Fibroblast of skin of left quadriceps (primary cell): ENCODE results near the gene SYNGR2.

Experiments
- DNase-seq, 2 experiments: peaks; one replicate each; pipeline ENCODE4 v3.0.0-alpha.2; 2013; ENCODE audit warnings: low read depth in 2 of 2

Gene SYNGR2, protein sequence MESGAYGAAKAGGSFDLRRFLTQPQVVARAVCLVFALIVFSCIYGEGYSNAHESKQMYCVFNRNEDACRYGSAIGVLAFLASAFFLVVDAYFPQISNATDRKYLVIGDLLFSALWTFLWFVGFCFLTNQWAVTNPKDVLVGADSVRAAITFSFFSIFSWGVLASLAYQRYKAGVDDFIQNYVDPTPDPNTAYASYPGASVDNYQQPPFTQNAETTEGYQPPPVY

DNA sequence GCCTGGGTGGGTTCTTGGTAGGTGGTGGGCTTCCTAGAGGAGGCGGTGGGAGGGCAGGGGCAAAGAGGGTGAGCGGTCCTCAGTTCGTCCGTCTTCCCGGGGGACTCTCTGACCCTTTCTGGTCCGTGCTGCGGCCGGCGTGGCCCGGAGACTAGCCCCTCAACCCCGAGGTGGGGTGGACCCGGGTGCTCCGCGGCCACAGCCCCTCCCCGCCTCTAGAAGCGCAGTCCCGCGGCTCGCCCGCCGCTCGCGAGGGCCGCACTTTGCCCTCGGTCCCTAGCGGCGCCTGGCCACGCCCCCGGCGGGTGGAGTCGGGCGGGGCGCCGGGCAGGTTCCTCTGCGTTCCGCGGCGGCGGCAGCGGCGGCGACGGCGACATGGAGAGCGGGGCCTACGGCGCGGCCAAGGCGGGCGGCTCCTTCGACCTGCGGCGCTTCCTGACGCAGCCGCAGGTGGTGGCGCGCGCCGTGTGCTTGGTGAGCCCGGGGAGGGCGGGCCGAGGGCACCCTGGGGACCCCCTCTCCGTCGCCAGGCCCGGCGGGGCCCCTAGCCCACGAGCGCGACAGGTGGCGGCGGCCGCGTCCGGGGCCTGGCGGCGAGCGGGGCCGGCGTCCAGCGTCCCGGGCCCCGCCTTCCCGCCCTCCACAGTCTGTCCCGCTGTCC lies at the start of gene SYNGR2:
TSS of gene SYNGR2 (plus strand) at position 340 of the 661 bp plus-strand sequence. CDS start at position 376, 36 bp downstream.
- peak in 1 of 2 experiments; percentile 13 for DNase-seq

- no peak for DNase-seq
Measured at GRCh38 chr17:78118801-78119241, 49.6 kb upstream of the SYNGR2 start.

DNA sequence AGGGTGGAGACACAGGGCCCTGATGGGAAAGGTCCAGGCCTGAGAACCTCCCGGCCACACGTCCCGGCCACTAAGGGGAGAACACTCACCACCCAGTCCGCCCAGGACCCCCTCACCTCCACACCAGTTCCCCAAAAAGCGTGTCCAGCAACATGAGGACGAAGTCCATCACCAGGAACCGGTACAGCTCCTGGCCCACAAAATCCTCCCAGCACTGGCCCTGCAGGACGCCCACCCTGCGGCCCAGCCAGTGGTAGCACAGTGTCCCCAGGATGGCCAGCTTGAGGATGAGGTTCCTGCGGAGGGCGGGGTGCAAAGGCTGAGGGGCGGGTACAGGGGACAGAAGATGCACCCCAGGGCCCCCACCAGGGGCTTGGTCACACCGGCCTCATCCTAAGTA lies 47.8 kb upstream of the SYNGR2 start:
- no peak for DNase-seq

DNA sequence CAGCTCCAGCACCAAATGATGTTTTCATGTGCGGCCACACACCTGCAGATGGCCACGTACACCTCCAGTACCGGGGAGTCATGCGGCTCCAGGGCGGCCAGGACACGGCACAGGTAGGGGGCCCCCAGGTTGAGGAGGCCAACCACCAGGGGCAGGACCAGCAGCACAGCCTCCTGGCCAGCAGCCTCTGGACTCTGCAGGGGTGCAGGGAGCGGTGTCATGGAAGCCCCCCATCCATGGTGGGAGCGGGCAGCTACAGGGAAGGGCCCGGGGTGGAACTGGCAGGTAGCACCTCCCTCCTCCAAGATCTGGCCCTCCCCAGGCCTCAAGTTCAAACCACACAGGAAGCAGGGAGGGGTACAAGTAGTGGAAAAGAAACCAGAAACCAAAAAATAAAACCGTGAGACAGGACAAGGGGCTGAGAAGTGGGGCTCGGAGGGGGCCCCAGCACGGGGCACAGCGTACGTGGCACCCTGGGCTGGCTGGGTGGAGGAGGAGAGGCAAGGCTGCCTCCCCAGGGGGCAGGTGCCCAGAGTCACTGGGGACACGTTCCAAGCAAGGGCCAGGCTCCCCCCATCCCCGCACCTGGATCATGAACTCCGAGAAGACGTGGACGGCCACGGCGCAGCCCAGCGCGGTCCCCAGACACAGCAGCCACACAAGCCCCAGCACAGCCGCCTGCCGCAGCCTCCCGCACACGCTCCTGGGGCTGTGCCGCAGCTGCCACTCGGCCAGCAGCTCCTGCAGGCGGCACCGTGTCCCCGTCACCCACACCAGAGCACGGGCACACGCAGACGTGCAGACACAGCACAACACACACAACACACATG lies 47.2 kb upstream of the SYNGR2 start:
- no peak for DNase-seq

GRCh38 chr17:78121801-78122215 lies 46.6 kb upstream of the SYNGR2 start:
- DNase-seq, result no peak

DNA sequence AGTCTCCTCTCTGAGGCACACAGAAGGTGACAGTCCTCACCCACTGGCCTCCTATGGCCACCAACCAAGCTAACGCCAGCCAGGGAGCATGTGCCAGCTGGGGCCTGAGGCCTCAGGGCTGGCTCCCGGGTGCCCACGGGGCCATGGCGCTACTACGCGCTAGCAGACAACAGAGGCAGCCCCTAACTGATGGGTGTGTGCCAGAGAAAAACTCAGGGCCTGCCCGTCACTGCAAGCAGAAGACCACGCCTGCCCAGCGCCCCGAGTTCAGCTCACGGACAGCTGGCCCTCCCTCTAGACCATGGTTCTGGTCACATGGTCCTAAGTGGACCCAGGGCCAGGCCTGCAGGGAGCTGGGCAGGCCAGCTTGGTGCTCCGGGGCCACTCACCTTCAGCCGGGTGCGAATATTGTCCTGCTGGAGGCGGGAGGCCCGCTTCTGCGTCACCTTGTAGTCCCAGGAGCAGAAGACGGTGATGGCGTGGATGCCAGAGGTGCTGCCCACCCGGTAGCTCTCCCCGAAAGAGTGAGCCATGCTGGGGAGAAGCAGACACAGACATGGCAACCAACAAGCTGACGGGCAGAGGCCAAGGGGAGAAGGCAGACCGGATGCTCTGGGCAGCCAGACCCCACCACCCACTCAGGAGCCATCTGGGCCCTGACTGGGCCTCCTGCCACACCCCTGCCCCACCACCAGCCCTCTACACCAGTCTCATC lies 46.0 kb upstream of the SYNGR2 start:
- DNase-seq, result no peak

GRCh38 chr17:78122931-78123249 lies 45.5 kb upstream of the SYNGR2 start:
- DNase-seq, result no peak

DNA sequence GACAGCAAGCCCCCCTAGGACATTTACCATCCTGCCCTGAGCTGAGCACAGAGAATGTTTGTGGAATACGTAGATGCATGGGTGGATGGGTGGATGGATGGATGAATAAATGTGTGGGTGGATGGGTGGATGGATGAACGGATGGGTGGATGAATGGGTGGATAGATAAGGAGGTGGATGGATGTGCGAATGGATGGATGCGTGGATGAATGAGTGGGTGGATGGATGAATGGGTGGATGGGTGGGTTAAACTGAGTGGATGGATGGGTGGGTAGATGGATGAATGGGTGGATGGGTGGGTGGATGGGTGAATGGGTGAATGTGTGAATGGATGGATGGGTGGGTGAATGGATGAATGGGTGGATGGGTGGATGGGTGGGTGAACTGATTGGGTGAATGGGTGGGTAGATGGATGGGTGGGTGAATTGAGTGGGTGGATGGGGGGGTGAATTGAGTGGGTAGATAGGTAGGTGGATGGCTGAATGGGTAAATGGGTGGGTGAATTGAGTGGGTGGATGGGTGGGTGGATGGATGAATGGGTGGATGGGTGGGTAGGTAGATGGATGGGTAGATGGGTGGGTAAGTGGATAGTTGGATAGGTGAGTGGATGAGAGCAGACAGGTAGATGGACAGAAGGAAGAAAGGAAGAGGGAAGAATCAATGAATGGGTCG lies 45.0 kb upstream of the SYNGR2 start:
- DNase-seq, result no peak

DNA sequence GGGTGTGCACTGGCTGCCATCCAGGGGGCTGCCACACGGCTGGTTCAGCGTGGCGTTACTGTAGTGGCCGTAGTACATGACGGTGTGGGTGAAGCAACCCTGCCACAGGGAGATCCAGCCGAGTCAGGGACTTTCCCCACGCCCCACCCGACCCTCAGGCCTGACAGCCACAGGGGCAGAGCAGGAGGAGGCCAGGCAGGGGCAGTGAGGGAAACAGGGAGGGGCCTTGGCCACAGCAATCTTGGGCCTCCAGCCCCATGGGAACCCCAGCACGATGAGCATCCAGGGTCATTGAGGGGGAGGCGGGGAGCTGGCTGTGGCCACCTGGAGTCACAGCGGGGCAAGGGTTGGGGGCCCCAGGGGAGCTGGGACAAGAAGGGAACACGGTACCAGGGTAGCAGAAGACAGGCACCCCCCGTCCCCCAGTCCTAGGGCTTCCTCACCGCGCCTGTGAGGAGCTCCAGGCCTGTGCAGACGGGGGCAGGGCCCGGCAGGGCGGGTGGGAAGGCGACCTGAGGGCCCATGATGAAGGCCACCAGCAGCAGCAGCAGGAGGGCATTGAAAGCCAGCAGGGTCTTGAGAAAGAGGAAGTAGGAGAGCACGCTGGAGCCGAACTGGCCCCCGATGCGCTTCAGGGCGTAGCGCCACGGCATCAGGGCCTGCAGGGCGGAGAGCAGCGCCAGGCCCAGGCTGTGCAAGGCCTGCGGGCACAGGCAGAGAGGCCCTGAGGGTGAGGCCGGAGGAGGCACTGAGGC lies 44.1 kb upstream of the SYNGR2 start:
- DNase-seq, result no peak

DNA sequence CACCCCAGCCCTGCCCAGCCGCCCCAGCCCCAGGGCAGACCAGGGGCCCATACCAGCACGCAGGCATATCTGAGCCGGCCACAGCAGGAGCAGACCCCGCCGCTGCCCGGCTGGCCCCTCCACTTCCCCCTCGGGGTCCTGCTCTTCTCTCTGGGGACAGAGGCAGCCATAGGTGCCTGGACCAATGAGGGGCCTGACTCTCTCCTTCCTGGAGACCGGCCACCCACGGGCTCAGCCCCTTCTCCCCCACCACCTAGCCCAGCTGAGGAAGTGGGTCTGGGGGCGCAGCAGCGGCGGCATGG lies 43.6 kb upstream of the SYNGR2 start:
- DNase-seq, result no peak

GRCh38 chr17:78125138-78125913 lies 43.1 kb upstream of the SYNGR2 start:
- no peak for DNase-seq

- DNase-seq, result no peak
Measured at GRCh38 chr17:78125976-78126894, 42.1 kb upstream of the SYNGR2 start.

- DNase-seq, result no peak
Measured at GRCh38 chr17:78126895-78127238, 41.5 kb upstream of the SYNGR2 start.

DNA sequence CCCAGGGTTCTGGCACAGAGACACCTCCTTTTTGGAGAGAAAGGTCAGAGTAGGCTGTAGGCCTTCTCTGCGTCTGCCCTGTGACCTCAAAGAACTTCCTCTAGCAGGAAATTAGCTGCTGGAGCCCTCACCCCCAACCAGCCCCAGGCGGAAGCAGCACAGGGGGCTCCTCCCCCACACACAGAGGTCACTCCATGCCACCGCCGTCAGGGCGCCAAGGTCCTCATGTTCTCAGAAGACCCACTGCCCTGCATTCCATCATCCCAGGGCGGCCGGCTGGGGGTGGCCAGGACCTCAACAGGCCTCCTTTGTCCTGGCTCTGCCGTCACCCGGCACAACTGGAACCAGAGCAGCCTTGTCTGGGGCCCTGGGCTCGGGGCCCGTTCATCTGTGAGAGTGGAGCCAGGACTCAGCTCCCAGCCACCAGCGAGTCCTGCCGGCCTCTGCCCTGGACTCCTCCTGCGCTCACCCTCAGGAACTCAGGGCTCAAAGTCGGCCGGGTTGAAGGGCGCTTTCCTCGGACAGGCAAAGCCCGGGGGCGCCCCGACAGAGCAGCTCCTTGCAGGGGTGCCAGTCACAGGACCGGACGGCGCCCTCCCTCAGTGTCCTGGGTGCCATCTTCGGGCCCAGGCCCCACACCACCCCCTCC lies 41.0 kb upstream of the SYNGR2 start:
- no peak for DNase-seq

DNA sequence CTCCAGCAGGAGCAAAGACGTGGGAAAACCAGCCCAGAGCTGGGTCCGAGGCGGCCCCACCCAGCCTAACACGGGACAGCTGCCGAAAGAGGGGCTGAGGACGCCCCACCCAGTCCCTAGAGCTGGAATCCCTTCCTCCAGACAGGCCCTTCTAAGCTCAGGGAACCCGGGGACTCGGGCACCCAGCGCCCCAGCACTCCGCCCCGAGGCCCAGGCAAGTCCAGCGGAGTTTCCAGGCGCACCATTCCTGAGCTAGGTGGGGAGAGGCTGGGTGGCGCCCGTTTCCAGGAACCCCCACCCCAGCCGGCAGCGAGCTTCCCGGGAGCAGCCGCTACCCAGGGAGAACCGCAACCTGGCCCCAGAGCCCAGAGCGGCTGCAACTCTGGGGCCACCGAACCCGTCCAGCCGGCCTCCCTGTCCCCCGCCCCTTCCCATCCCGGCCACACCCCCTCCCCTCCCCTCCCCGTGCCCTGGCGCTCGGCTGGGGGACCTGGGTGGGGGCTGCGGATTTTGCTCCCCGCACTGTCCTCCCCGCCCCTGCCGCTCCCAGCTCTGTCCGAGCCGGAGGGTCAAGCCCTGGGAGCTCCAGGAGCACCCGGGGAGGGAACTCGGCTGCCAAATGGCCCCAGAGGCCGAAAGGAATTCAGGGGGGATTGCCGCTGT lies 40.4 kb upstream of the SYNGR2 start:
- DNase-seq, result no peak

- no peak for DNase-seq
Measured at GRCh38 chr17:78128551-78129350, 39.6 kb upstream of the SYNGR2 start, which contains the start of gene TMC6. Gene TMC6, minus strand, starts transcription at chr17:78128755. Its CDS starts 1,923 bp downstream, at chr17:78126832.
